GM12891 (cell line): ENCODE data around the gene CYBA.

ENCODE experiments used
- PAX5 ChIP-seq: IDR thresholded peaks from 2 replicates; pipeline ENCODE4 v1.6.1; 2011; ENCODE audit warnings: low read length, moderate library complexity, mild to moderate bottlenecking; ENCODE audit not compliant: insufficient read depth, severe bottlenecking
- POLR2A ChIP-seq: IDR thresholded peaks from 2 replicates; pipeline ENCODE4 v1.6.1; 2011; ENCODE audit warnings: low read depth, low read length, control low read depth
- POLR2AphosphoS5 ChIP-seq: IDR thresholded peaks from 2 replicates; pipeline ENCODE4 v1.6.1; 2011; ENCODE audit warnings: low read depth, low read length, control low read depth
- POU2F2 ChIP-seq: IDR thresholded peaks from 2 replicates; pipeline ENCODE4 v1.6.1; 2011; ENCODE audit warnings: low read depth, mild to moderate bottlenecking, control low read depth, low read length, moderate library complexity
- SPI1 ChIP-seq: IDR thresholded peaks from 2 replicates; pipeline ENCODE4 v1.6.1; 2011; ENCODE audit warnings: low read depth, low read length, control low read depth
- TAF1 ChIP-seq: IDR thresholded peaks from 2 replicates; pipeline ENCODE4 v1.6.1; 2011; ENCODE audit warnings: low read depth, low read length, control low read depth

DNA sequence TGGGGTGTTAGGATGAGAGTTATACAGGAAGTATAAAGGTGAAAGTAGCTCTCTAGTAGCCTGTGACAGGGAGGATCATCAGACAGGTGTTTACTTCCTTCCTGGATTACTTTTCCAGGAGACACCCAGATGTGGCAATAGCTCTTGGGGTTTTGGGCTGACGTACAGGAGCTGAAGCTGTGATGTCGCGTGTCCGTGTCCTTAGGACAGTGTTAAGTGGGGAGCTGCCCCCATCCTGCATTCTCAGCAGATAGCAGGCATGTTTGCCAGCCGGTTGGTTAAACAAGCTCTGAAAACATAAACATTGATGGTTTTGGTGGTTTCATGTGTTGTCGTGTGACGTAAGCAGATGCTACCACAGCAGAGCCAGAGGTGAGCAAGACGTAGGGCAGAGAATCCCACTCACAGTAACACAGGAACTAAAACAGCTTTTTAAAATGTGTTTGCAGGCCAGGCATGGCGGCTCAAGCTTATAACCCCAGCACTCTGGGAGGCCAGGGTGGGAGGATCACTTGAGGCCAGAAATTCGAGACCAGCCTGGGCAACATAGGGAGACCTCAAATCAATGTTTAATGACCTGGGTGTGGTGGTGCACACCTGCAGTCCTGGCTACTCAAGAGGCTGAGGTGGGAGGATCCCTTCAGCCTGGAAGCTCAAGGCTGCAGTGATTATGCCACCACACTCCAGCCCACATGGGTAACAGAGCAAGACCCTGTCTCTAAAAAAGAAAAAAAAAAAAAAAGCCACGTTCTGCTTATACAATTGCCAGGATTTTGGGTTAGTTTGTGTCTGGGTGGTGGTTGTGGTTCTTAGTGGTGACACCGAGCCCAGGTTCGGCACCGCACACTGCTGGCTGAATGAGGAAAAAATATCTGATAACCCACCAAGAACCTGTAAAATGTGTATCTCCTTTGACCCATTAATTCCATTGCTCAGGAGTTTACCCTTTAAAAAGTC, 30.7 kb downstream of the CYBA start:
- TF ChIP-seq POLR2AphosphoS5 (no peak), TAF1 (no peak), POLR2A (no peak), SPI1 (no peak), PAX5 (no peak), POU2F2 (no peak)
